GM23248 (cell line): ENCODE measurements around the gene MSMO1. TPM values are rescaled to one million over a fixed set of nuclear protein-coding genes. Genes with fewer than 3 reads are reported as not detected.

Experiments used
- DNase-seq: peaks from one replicate; pipeline ENCODE4 v3.0.0-alpha.2; 2015
- H2AFZ ChIP-seq: fragments of 200-600 bp; sonication (generic); 2 replicates; pipeline ENCODE4 v1.6.1; 2016; ENCODE audit warnings: antibody characterized with exemption
- H3F3A ChIP-seq: fragments of 200-600 bp; sonication (generic); 2 replicates; pipeline ENCODE4 v1.6.1; 2016; ENCODE audit warnings: mild to moderate bottlenecking, antibody characterized with exemption, mixed run types; ENCODE audit not compliant: insufficient read depth
- H3K27ac ChIP-seq: fragments of 200-600 bp; sonication (generic); 2 replicates; pipeline ENCODE4 v1.5.1; 2016; ENCODE audit warnings: mild to moderate bottlenecking
- H3K27me3 ChIP-seq: fragments of 200-600 bp; sonication (generic); replicated peaks from 2 replicates; pipeline ENCODE4 v1.6.1; 2016; ENCODE audit warnings: mild to moderate bottlenecking; ENCODE audit not compliant: insufficient read depth
- H3K36me3 ChIP-seq: fragments of 200-600 bp; sonication (generic); 2 replicates; pipeline ENCODE4 v1.6.1; 2016; ENCODE audit warnings: low read depth, mild to moderate bottlenecking
- H3K4me1 ChIP-seq: fragments of 200-600 bp; sonication (generic); 2 replicates; pipeline ENCODE4 v1.6.1; 2016; ENCODE audit warnings: mild to moderate bottlenecking; ENCODE audit not compliant: insufficient read depth
- H3K4me2 ChIP-seq: fragments of 200-600 bp; sonication (generic); one replicate; pipeline ENCODE4 v1.6.1; 2016; ENCODE audit warnings: mild to moderate bottlenecking; ENCODE audit not compliant: unreplicated experiment
- H3K4me3 ChIP-seq: fragments of 200-600 bp; sonication (generic); 2 replicates; pipeline ENCODE4 v1.5.1; 2016; ENCODE audit warnings: mild to moderate bottlenecking
- H3K79me2 ChIP-seq: fragments of 200-600 bp; sonication (generic); 2 replicates; pipeline ENCODE4 v1.6.1; 2016; ENCODE audit warnings: mild to moderate bottlenecking; ENCODE audit not compliant: insufficient read depth
- H3K9ac ChIP-seq: fragments of 200-600 bp; sonication (generic); 2 replicates; pipeline ENCODE4 v1.6.1; 2016; ENCODE audit warnings: mild to moderate bottlenecking
- H3K9me2 ChIP-seq: fragments of 200-600 bp; sonication (generic); 2 replicates; pipeline ENCODE4 v1.6.1; 2016; ENCODE audit warnings: mixed run types, mild to moderate bottlenecking, moderate library complexity; ENCODE audit not compliant: insufficient read depth
- H3K9me3 ChIP-seq: fragments of 200-600 bp; sonication (generic); one replicate; pipeline ENCODE4 v1.6.1; 2017; ENCODE audit warnings: low read depth
- H4K20me1 ChIP-seq: fragments of 200-600 bp; sonication (generic); 2 replicates; pipeline ENCODE4 v1.6.0; 2016; ENCODE audit not compliant: insufficient read depth
- EZH2 ChIP-seq: fragments of 200-600 bp; sonication (generic); IDR thresholded peaks from 2 replicates; pipeline ENCODE4 v1.6.1; 2018; ENCODE audit warnings: antibody characterized with exemption, mild to moderate bottlenecking; ENCODE audit not compliant: insufficient read depth, poor library complexity, severe bottlenecking
- EZH2phosphoT487 ChIP-seq: fragments of 200-600 bp; sonication (generic); IDR thresholded peaks from 2 replicates; pipeline ENCODE4 v1.6.1; 2018; ENCODE audit warnings: antibody characterized with exemption, moderate library complexity, mild to moderate bottlenecking, low read depth; ENCODE audit not compliant: insufficient read depth
- WGBS, 2 experiments: methylation state at CpG; one replicate each; pipeline ENCODE4 v1.1.6; 2015 to 2017; ENCODE audit warnings: low lambda C conversion rate in 2 of 2, low coverage in 1 of 2; ENCODE audit errors: missing lambda C conversion rate in 2 of 2; 5-methylcytosine and 5-hydroxymethylcytosine counted together
- in situ Hi-C: fragments of 300-500 bp; cut with MboI; formaldehyde crosslinking; loops from 2 replicates; pipeline ENCODE4 v1.15.0; 2020
- polyA plus RNA-seq: library from polyadenylated mRNA; unstranded; fragments of >200 nt; fragmentation: Nextera tagmentation; extraction: Ambion mirVana; gene quantifications from 2 replicates; pipeline ENCODE4 v1.2.1, GENCODE V29; 2016
- total RNA-seq: library from RNA; depleted of rRNA; stranded (reverse); fragments of >200 nt; shearing (Covaris generic); gene quantifications from 2 replicates; pipeline ENCODE4 v1.2.3, GENCODE V29; 2014

The MSMO1 gene
- total and polyA plus RNA-seq, 2 experiments from 2014 or later = 72.2 to 72.7 TPM

DNA sequence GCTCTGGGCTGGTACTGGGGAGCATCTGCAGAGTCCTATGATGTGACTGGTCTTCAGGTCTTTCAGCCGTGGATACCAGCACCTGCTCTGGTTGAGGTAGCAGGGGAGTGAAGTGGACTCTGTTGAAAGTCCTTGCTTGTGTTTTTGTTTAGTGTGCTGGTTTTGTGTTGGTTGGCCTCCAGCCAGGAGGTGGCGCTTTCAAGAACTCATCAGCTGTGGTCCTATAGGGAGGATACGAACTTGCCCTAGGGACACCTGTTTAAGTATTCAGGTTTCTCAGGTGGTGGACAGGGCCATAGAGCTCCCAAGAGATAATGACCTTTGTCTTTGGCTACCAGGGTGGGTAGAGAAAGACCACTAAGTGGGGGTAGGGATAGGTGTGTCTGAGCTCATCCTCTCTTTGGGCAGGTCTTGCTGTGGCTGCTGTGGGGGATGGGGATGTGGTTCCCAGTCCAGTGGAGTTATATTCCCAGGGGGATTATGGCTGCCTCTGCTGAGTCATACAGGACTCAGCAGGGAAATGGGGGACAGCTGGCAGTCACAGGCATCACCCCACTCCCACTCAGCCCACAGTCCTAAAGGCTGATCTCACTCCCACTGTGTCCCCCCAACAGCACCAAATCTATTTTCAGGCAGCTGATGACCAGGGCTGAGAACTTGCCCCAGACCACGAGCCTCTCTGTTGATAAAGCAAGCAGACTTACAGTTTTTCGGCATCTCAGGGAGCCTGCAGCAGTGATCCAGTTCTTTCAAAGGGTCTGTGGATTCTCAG lies 24.1 kb downstream of the MSMO1 start:
- Histone ChIP-seq H3K79me2 (no peaks in the 10 kb centered on the region), H3K4me1 (no peaks in the 10 kb centered on the region), H3K9ac (no peak overlapping the region), H2AFZ (no peak overlapping the region), H3K27me3 (no peaks in the 10 kb centered on the region), H3K4me2 (no peak overlapping the region), H3K27ac (no peak overlapping the region), H3K9me2 (no peaks in the 10 kb centered on the region), H4K20me1 (no peaks in the 10 kb centered on the region), H3K4me3 (no peak overlapping the region), H3K36me3 (no peaks in the 10 kb centered on the region), H3K9me3 (no peaks in the 10 kb centered on the region), H3F3A (no peaks in the 10 kb centered on the region)
- DNase-seq = no peak
- in situ Hi-C loops = no loop called here
- TF ChIP-seq EZH2 (no peak), EZH2phosphoT487 (no peak)
- WGBS, 2 experiments = 93 to 96% methylated on average over 5 of the region's 5 CpGs

DNA sequence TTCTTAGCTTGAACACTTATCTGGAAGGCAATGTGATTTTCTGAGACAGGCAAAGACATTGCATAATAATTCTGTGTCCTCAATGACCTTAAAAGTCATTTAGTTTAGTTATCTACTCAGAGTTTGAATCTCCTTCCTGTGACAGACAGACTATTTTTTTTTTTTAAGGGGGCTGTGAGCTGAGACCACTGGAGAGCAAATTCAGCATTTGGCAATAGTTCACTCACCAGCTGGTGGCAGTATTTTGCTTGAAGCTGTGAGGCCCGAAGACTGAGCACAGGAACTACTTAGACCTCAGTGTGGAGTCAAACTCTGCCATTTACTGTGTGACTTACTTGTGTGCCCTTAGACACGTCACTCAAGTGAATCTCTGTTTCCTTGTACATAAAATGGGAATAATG lies 28.4 kb downstream of the MSMO1 start:
- Histone ChIP-seq H2AFZ (peak overlapping the region; percentile 30; the same call in 1 of the 2 replicates), H3K79me2 (no peaks in the 10 kb centered on the region), H3K27me3 (no peaks in the 10 kb centered on the region), H4K20me1 (no peaks in the 10 kb centered on the region), H3K9ac (no peak overlapping the region), H3K4me2 (no peak overlapping the region), H3K36me3 (no peaks in the 10 kb centered on the region), H3K4me1 (peaks cover 19% of the 10 kb centered on the region), H3K9me3 (no peaks in the 10 kb centered on the region), H3K9me2 (no peaks in the 10 kb centered on the region), H3K27ac (no peak overlapping the region), H3K4me3 (no peak overlapping the region), H3F3A (peaks cover 14% of the 10 kb centered on the region)
- in situ Hi-C loops = no loop called here
- WGBS, 2 experiments = 4 to 7% methylated on average over 2 of the region's 2 CpGs
- DNase-seq = peak; percentile 64
- TF ChIP-seq EZH2phosphoT487 = no peak
- TF ChIP-seq EZH2 = no peak

DNA sequence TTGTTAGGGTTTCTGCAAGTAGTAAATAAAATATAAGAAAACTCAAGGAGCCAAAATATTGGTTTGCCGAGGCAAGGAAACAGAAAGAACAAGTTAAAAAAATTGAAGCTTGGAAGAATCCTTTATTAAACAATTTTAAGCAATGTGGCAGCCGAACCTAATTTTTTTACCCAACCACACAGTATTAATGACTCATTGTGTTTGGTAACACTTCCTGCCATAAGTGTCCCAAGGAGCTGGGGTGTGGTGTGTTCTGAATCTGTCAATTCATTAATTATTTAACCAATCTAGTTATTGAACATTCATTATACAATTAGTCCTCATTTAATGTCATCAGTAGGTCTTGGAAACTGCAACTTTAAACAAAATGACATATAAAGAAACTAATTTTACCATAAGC lies 32.0 kb downstream of the MSMO1 start:
- Histone ChIP-seq H3F3A (peaks cover 20% of the 10 kb centered on the region), H3K79me2 (no peaks in the 10 kb centered on the region), H3K4me3 (peak overlapping the region; percentile 19), H3K4me2 (peak overlapping the region; percentile 65), H3K27me3 (no peaks in the 10 kb centered on the region), H3K9ac (peak overlapping the region; percentile 40), H3K27ac (peak overlapping the region; percentile 71), H3K4me1 (peaks cover 26% of the 10 kb centered on the region), H3K36me3 (no peaks in the 10 kb centered on the region), H3K9me3 (no peaks in the 10 kb centered on the region), H3K9me2 (no peaks in the 10 kb centered on the region), H4K20me1 (no peaks in the 10 kb centered on the region), H2AFZ (peak overlapping the region; percentile 42; the same call in 1 of the 2 replicates)
- in situ Hi-C loops = no loop called here
- peak; percentile 83 for DNase-seq
- TF ChIP-seq EZH2 = no peak
- no peak for TF ChIP-seq EZH2phosphoT487
- 2 to 4% methylated on average over 2 of the region's 2 CpGs for WGBS, 2 experiments

DNA sequence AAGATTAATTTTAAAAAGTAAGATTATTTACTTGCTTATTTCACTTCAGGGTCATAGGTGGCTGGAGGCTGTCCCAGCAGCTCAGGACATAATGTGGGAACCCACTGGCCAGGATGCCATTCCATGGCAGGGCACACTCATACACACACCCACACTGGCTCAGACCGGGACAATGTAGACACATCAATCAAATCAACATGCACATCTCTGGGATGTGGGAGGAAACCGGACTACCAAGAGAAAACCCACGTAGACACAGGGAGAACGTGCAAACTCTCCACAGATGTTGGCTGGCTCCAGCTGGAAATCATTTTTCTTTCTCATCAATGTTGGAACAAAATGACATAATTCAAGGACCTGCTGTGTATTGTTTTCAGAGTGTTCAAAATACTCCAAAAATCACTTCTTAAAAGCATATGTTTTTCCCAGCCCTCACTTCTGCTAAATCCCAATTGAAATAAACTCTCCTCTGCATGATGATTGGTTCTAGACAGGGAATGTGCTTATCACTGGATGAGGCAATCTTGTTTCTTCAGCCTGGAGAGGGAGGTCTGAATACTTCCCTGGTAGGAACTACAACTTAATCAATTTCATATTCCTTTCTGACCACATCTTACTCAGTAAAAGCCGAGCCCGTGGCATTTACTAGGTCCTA lies 32.7 kb downstream of the MSMO1 start:
- H3K79me2 ChIP-seq = no peaks in the 10 kb centered on the region
- peak overlapping the region; percentile 71 for H3K27ac ChIP-seq
- peak overlapping the region; percentile 40 for H3K9ac ChIP-seq
- no peak for TF ChIP-seq EZH2phosphoT487
- TF ChIP-seq EZH2 = no peak
- no peaks in the 10 kb centered on the region for H3K9me3 ChIP-seq
- H3K4me2 ChIP-seq = peak overlapping the region; percentile 65
- H4K20me1 ChIP-seq = no peaks in the 10 kb centered on the region
- H3K4me1 ChIP-seq = peaks cover 32% of the 10 kb centered on the region
- DNase-seq = peak; percentile 69
- H3K9me2 ChIP-seq = no peaks in the 10 kb centered on the region
- peak overlapping the region; percentile 42 for H2AFZ ChIP-seq
- 3 to 4% methylated on average over 6 of the region's 6 CpGs for WGBS, 2 experiments
- H3K36me3 ChIP-seq = no peaks in the 10 kb centered on the region
- H3F3A ChIP-seq = peaks cover 27% of the 10 kb centered on the region
- H3K4me3 ChIP-seq = peak overlapping the region; percentile 19
- no peaks in the 10 kb centered on the region for H3K27me3 ChIP-seq
- in situ Hi-C loops = loop anchor here (10.0 kb wide), 1 partner anchor 105 kb away; no protein-coding TSS in a partner anchor
